HCT116 (cell line): ENCODE data around the gene PSPC1. TPM values are rescaled to one million over a fixed set of nuclear protein-coding genes. Genes with fewer than 3 reads are reported as not detected.

Experiments used
- ATAC-seq: fragments of 200-7000 bp; cut with Tn5 transposase; 2 replicates; pipeline ENCODE4 v1.9.1; 2020; ENCODE audit warnings: mild to moderate bottlenecking, moderate library complexity
- BruUV-seq: library from RNA; stranded (reverse); fragments of 400-500 nt; replicated peaks from 2 replicates; lab custom pipeline; 2021; lab: Mats Ljungman, UMichigan
- CTCF ChIA-PET: fragments of 300-600 bp; sonication (Branson Sonifier 250); formaldehyde crosslinking; loops from one replicate; lab custom pipeline; 2021; ENCODE audit warnings: antibody characterized with exemption; lab: Charles Lee
- POLR2A ChIA-PET: fragments of 300-600, 350-600 bp; sonication (Branson Sonifier 250); formaldehyde crosslinking; loops from one replicate; lab custom pipeline; 2021; ENCODE audit warnings: antibody characterized with exemption; lab: Charles Lee
- RAD21 ChIA-PET, 2 experiments: fragments of 300-600 bp; sonication (Branson Sonifier 250); formaldehyde crosslinking; loops; one replicate each; lab custom pipeline; 2023; ENCODE audit warnings: low total read pairs in 2 of 2; ENCODE audit not compliant: uncharacterized antibody in 2 of 2, unreplicated experiment in 2 of 2, low non-redundant PET in 1 of 2; lab: Charles Lee
- DNase-seq: peaks from one replicate; pipeline ENCODE4 v3.0.0-alpha.2; 2010; ENCODE audit warnings: low read depth, low spot score
- H2AFZ ChIP-seq: fragments of 200-600 bp; shearing (Covaris generic), sonication (generic); 2 replicates; pipeline ENCODE4 v1.6.1; 2017; ENCODE audit warnings: low read depth, mixed run types, mixed read lengths, antibody characterized with exemption, low read length; ENCODE audit not compliant: poor library complexity, severe bottlenecking
- H3K27ac ChIP-seq: 2 replicates; pipeline ENCODE4 v1.5.1; 2012; ENCODE audit warnings: low read depth, low read length
- H3K27me3 ChIP-seq: fragments of 200-600 bp; sonication (generic); 2 replicates; pipeline ENCODE4 v1.6.1; 2016; ENCODE audit warnings: mixed run types, low read length, mixed read lengths; ENCODE audit not compliant: insufficient read depth
- H3K36me3 ChIP-seq, 2 experiments: fragments of 200-500 bp in 1 of 2; fragments of 200-600 bp in 1 of 2; sonication (Bioruptor generic) in 1 of 2; sonication (generic) in 1 of 2; 2 replicates each; pipeline versions ENCODE4 v1.5.1 to v1.6.1; 2014 to 2016; ENCODE audit warnings: low read length in 2 of 2, inconsistent platforms in 1 of 2, mixed read lengths in 1 of 2, mixed run types in 1 of 2; ENCODE audit not compliant: insufficient read depth in 2 of 2, control insufficient read depth in 1 of 2
- H3K4me1 ChIP-seq, 2 experiments: fragments of 200-600 bp in 1 of 2; sonication (generic) in 1 of 2; 2 replicates each; pipeline versions ENCODE4 v1.5.1 to v1.6.1; 2012 to 2017; ENCODE audit warnings: low read length in 2 of 2, inconsistent platforms in 1 of 2, mild to moderate bottlenecking in 1 of 2, mixed read lengths in 1 of 2, mixed run types in 1 of 2, moderate library complexity in 1 of 2; ENCODE audit not compliant: insufficient read depth in 2 of 2, control insufficient read depth in 1 of 2
- H3K4me2 ChIP-seq: fragments of 200-600 bp; sonication (generic); 2 replicates; pipeline ENCODE4 v1.6.1; 2017; ENCODE audit warnings: mixed run types, low read length, mixed read lengths
- H3K4me3 ChIP-seq, 2 experiments: fragments of 200-600 bp in 1 of 2; sonication (generic) in 1 of 2; replicated peaks in 1 of 2; 2 replicates each; pipeline ENCODE4 v1.5.1; 2011 to 2016; ENCODE audit warnings: low read length in 2 of 2, control low read depth in 1 of 2, low read depth in 1 of 2, mild to moderate bottlenecking in 1 of 2, mixed read lengths in 1 of 2, mixed run types in 1 of 2
- H3K79me2 ChIP-seq: fragments of 200-600 bp; sonication (generic); 2 replicates; pipeline ENCODE4 v1.6.1; 2017; ENCODE audit warnings: mild to moderate bottlenecking, mixed run types, low read length, moderate library complexity, mixed read lengths; ENCODE audit not compliant: insufficient read depth
- H3K9ac ChIP-seq: fragments of 200-600 bp; sonication (generic); 2 replicates; pipeline ENCODE4 v1.6.1; 2016; ENCODE audit warnings: low read length, mixed read lengths
- H3K9me2 ChIP-seq: fragments of 200-600 bp; sonication (generic), shearing (Covaris generic); 2 replicates; pipeline ENCODE4 v1.6.1; 2017; ENCODE audit warnings: mixed run types, mild to moderate bottlenecking, moderate library complexity; ENCODE audit not compliant: insufficient read depth
- H3K9me3 ChIP-seq, 2 experiments: fragments of 200-500 bp in 1 of 2; fragments of 200-600 bp in 1 of 2; sonication (Bioruptor generic) in 1 of 2; sonication (generic) in 1 of 2; 2 replicates each; pipeline ENCODE4 v1.6.1; 2014 to 2017; ENCODE audit warnings: low read length in 2 of 2, mixed read lengths in 2 of 2, inconsistent platforms in 1 of 2, low read depth in 1 of 2, mild to moderate bottlenecking in 1 of 2, mixed run types in 1 of 2, moderate library complexity in 1 of 2; ENCODE audit not compliant: control insufficient read depth in 1 of 2, insufficient read depth in 1 of 2
- H4K20me1 ChIP-seq: fragments of 200-600 bp; sonication (generic), shearing (Covaris generic); 2 replicates; pipeline ENCODE4 v1.6.1; 2017; ENCODE audit warnings: mixed run types, mild to moderate bottlenecking, moderate library complexity; ENCODE audit not compliant: insufficient read depth
- CBX3 ChIP-seq: IDR thresholded peaks from 2 replicates; pipeline ENCODE4 v1.6.1; 2012; ENCODE audit warnings: low read depth
- ELF1 ChIP-seq: IDR thresholded peaks from 2 replicates; pipeline ENCODE4 v1.6.1; 2012; ENCODE audit warnings: low read depth, borderline replicate concordance
- EZH2 ChIP-seq: fragments of 200-600 bp; sonication (generic); IDR thresholded peaks from 2 replicates; pipeline ENCODE4 v1.6.1; 2017; ENCODE audit warnings: antibody characterized with exemption, mixed run types
- FOSL1 ChIP-seq: IDR thresholded peaks from 2 replicates; pipeline ENCODE4 v1.6.1; 2012; ENCODE audit warnings: low read depth
- MAX ChIP-seq: IDR thresholded peaks from 2 replicates; pipeline ENCODE4 v1.6.1; 2012
- RAD21 ChIP-seq: IDR thresholded peaks from 2 replicates; pipeline ENCODE4 v1.6.1; 2012; ENCODE audit warnings: low read depth, mild to moderate bottlenecking
- intact Hi-C: fragments of 100-400 bp; cut with micrococcal nuclease; formaldehyde crosslinking; loops from 2 replicates; pipeline ENCODE4 v1.10.0; 2022
- total RNA-seq: library from RNA; stranded (reverse); gene quantifications from one replicate; pipeline ENCODE4 v1.2.1, GENCODE V29; 2021; ENCODE audit not compliant: unreplicated experiment
- TF ChIP-seq, protein P1 (sequence below): IDR thresholded peaks from 2 replicates; pipeline ENCODE4 v1.6.1; 2011; ENCODE audit warnings: mild to moderate bottlenecking, low read length, moderate library complexity; ENCODE audit not compliant: insufficient replicate concordance; ENCODE audit errors: extremely low read depth
- TF ChIP-seq, protein P2 (sequence below), 3 experiments: fragments of 200-600 bp in 1 of 3; sonication (generic) in 1 of 3; IDR thresholded peaks in 2 of 3; conservative IDR thresholded peaks in 1 of 3; 2 replicates each; pipeline ENCODE4 v1.5.1; 2012 to 2017; ENCODE audit warnings: low read depth in 2 of 3, low read length in 2 of 3, antibody characterized with exemption in 1 of 3, borderline replicate concordance in 1 of 3, control low read depth in 1 of 3, mild to moderate bottlenecking in 1 of 3, mixed read lengths in 1 of 3, mixed run types in 1 of 3, moderate library complexity in 1 of 3; ENCODE audit not compliant: insufficient read depth in 1 of 3

PSPC1 gene
- total RNA-seq, 1 experiment from 2014 or later, result 57.7 TPM

DNA sequence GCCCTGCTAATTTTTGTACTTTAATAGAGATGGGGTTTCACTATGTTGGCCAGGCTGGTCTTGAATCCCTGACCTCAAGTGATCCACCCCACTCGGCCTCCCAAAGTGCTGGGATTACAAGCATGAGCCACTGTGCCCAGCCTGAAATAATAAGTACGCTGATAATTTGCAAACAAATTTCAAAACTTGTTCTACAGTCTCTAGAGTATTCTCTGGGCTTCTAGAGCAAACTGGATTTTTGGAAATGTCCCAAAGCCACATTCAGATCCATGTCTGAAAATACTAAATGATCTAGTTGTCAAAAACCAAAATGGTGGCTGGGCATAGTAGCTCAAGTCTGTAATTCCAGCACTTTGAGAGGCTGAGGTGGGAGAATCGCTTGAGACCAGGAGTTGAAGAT, 39.9 kb upstream of the PSPC1 start:
- no peaks in the 10 kb centered on the region for H3K27me3 ChIP-seq
- ChIA-PET CTCF (no interaction called here), POLR2A (no interaction called here), RAD21 (no interaction called here)
- no peaks in the 10 kb centered on the region for H3K9me3 ChIP-seq
- H3K4me3 ChIP-seq, result no peak overlapping the region
- no peak for DNase-seq
- H3K4me1 ChIP-seq, result peaks cover 14 to 22% of the 10 kb centered on the region in 2 experiments
- H2AFZ ChIP-seq, result no peak overlapping the region
- TF ChIP-seq RAD21 (no peak), EZH2 (no peak), ELF1 (no peak)
- TF ChIP-seq, protein P1, sequence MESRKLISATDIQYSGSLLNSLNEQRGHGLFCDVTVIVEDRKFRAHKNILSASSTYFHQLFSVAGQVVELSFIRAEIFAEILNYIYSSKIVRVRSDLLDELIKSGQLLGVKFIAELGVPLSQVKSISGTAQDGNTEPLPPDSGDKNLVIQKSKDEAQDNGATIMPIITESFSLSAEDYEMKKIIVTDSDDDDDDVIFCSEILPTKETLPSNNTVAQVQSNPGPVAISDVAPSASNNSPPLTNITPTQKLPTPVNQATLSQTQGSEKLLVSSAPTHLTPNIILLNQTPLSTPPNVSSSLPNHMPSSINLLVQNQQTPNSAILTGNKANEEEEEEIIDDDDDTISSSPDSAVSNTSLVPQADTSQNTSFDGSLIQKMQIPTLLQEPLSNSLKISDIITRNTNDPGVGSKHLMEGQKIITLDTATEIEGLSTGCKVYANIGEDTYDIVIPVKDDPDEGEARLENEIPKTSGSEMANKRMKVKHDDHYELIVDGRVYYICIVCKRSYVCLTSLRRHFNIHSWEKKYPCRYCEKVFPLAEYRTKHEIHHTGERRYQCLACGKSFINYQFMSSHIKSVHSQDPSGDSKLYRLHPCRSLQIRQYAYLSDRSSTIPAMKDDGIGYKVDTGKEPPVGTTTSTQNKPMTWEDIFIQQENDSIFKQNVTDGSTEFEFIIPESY, result no peak
- no peak overlapping the region for H3K27ac ChIP-seq
- no peak overlapping the region for H3K9ac ChIP-seq
- no peak for ATAC-seq
- H3K36me3 ChIP-seq, result peaks cover 0 to 7% of the 10 kb centered on the region in 2 experiments; a peak in 3 of 4 replicates
- no peaks in the 10 kb centered on the region for H3K9me2 ChIP-seq
- no TSS peak for BruUV-seq
- no peaks in the 10 kb centered on the region for H4K20me1 ChIP-seq
- H3K79me2 ChIP-seq, result peaks cover 4% of the 10 kb centered on the region; the same call in 1 of the 2 replicates
- intact Hi-C loops, result no loop called here
- no peak overlapping the region for H3K4me2 ChIP-seq

DNA sequence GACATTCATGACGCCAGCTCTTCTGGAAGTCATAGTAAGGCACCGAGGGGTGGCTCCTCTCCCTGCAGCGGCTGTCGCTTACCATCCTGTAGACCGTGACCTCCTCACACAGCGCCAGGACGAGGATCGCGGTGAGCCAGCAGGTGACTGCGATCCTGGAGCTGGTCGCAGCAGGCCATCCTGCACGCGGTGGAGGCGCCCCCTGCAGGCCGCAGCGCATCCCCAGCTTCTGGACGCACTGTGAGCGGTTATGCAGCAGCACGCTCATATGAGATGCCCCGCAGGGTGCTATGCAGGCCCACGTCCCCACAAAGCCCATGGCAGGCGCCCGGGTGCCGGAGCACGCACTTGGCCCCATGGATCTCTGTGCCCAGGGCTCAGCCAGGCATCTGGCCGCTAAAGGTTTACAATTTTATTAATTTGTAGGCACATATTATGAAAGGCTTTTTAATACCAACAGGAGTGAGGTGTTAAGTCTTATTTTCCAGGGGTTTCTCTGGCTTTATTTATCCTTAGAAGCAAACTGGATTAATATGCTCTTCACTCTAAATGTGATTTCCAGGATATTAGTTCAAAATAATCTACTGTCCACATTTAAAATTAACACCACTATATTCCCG, 35.6 kb upstream of the PSPC1 start:
- peak; percentile 65 for DNase-seq
- RAD21 ChIA-PET, result interaction anchor here (0.6 kb wide), 2 partner anchors 43 to 217 kb away, joined by 3 to 4 read pairs; no protein-coding TSS in a partner anchor
- Histone ChIP-seq H3K4me1 (peaks cover 26 to 39% of the 10 kb centered on the region in 2 experiments), H3K4me3 (no peak overlapping the region), H3K9me2 (no peaks in the 10 kb centered on the region), H3K9me3 (no peaks in the 10 kb centered on the region), H2AFZ (no peak overlapping the region), H4K20me1 (no peaks in the 10 kb centered on the region), H3K9ac (no peak overlapping the region), H3K27ac (peak overlapping the region; percentile 15; the same call in 1 of the 2 replicates), H3K27me3 (no peaks in the 10 kb centered on the region), H3K36me3 (no peaks in the 10 kb centered on the region; a peak in 1 of 4 replicates), H3K4me2 (peak overlapping the region; percentile 36; the same call in 1 of the 2 replicates), H3K79me2 (peaks cover 4% of the 10 kb centered on the region; the same call in 1 of the 2 replicates)
- peak; percentile 94 for ATAC-seq
- BruUV-seq, result no TSS peak
- TF ChIP-seq RAD21 (peak; percentile 73), CBX3 (peak; percentile 42; the same call in 1 of the 2 replicates), FOSL1 (no peak), MAX (peak; percentile 61; the same call in 1 of the 2 replicates)
- TF ChIP-seq, protein P2, sequence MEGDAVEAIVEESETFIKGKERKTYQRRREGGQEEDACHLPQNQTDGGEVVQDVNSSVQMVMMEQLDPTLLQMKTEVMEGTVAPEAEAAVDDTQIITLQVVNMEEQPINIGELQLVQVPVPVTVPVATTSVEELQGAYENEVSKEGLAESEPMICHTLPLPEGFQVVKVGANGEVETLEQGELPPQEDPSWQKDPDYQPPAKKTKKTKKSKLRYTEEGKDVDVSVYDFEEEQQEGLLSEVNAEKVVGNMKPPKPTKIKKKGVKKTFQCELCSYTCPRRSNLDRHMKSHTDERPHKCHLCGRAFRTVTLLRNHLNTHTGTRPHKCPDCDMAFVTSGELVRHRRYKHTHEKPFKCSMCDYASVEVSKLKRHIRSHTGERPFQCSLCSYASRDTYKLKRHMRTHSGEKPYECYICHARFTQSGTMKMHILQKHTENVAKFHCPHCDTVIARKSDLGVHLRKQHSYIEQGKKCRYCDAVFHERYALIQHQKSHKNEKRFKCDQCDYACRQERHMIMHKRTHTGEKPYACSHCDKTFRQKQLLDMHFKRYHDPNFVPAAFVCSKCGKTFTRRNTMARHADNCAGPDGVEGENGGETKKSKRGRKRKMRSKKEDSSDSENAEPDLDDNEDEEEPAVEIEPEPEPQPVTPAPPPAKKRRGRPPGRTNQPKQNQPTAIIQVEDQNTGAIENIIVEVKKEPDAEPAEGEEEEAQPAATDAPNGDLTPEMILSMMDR (IDR thresholded peaks at IDR 0.05 in 2 of 3, conservative IDR thresholded peaks at IDR 0.05 in 1 of 3; ENCODE audit: borderline replicate concordance in 1 of 3, insufficient read depth in 1 of 3, low read depth in 2 of 3, low read length in 2 of 3), result peak; percentile 41 to 97 (median 97); a peak in 5 of 6 replicates
- intact Hi-C loops, result no loop called here
- CTCF ChIA-PET, result interaction anchor here (0.6 to 1.7 kb wide), 13 partner anchors 9 to 230 kb away, joined by 3 to 10 read pairs (median 3); no protein-coding TSS in a partner anchor
- POLR2A ChIA-PET, result interaction anchor here (0.6 kb wide), 1 partner anchor 28 kb away, joined by 3 read pairs; no protein-coding TSS in a partner anchor
